GM12878 (cell line): Measurements from ENCODE around the gene TRERF1.

Experiments
- ATF7 ChIP-seq: fragments of 450-650 bp; IDR thresholded peaks from 2 replicates; pipeline ENCODE4 v1.6.1; 2016; ENCODE audit warnings: low read depth, mild to moderate bottlenecking
- BHLHE40 ChIP-seq, 2 experiments: fragments of 450-650 bp in 1 of 2; IDR thresholded peaks; 2 replicates each; pipeline ENCODE4 v1.6.1; 2011 to 2017; ENCODE audit warnings: low read depth in 2 of 2, borderline replicate concordance in 1 of 2, improper control_type of control experiment in 1 of 2, low read length in 1 of 2, mild to moderate bottlenecking in 1 of 2
- CBFB ChIP-seq: IDR thresholded peaks from 2 replicates; pipeline ENCODE4 v1.6.1; 2016; ENCODE audit warnings: antibody characterized with exemption, low read depth
- CREM ChIP-seq: IDR thresholded peaks from 2 replicates; pipeline ENCODE4 v1.6.1; 2014; ENCODE audit warnings: antibody characterized with exemption, low read depth
- EP300 ChIP-seq, 2 experiments: fragments of 150-350 bp in 1 of 2; IDR thresholded peaks; 2 replicates each; pipeline ENCODE4 v1.6.1; 2011 to 2012; ENCODE audit warnings: low read depth in 2 of 2, low read length in 2 of 2, borderline replicate concordance in 1 of 2, improper control_type of control experiment in 1 of 2, inconsistent platforms in 1 of 2; ENCODE audit not compliant: control insufficient read depth in 1 of 2
- EZH2 ChIP-seq: IDR thresholded peaks from 2 replicates; pipeline ENCODE4 v1.6.1; 2012; ENCODE audit warnings: low read depth, mild to moderate bottlenecking, control low read depth, inconsistent platforms, low read length, borderline replicate concordance; ENCODE audit not compliant: control insufficient read depth
- POLR2A ChIP-seq: IDR thresholded peaks from 2 replicates; pipeline ENCODE4 v1.6.1; 2011; ENCODE audit warnings: low read depth, mild to moderate bottlenecking, low read length
- RAD21 ChIP-seq: IDR thresholded peaks from 2 replicates; pipeline ENCODE4 v1.6.1; 2011; ENCODE audit warnings: mild to moderate bottlenecking, low read depth, low read length, moderate library complexity; ENCODE audit not compliant: insufficient read depth
- SIN3A ChIP-seq: IDR thresholded peaks from 2 replicates; pipeline ENCODE4 v1.6.1; 2012; ENCODE audit warnings: low read depth, low read length, improper control_type of control experiment
- SUPT20H ChIP-seq: IDR thresholded peaks from 2 replicates; pipeline ENCODE4 v1.6.1; 2011; ENCODE audit warnings: low read depth, mild to moderate bottlenecking, low read length, moderate library complexity, borderline replicate concordance; ENCODE audit not compliant: control insufficient read depth
- SUZ12 ChIP-seq: fragments of 200-600 bp; sonication (generic); IDR thresholded peaks from one replicate; pipeline ENCODE4 v1.6.1; 2018; ENCODE audit warnings: antibody characterized with exemption, mild to moderate bottlenecking; ENCODE audit not compliant: unreplicated experiment
- TBL1XR1 ChIP-seq: IDR thresholded peaks from 2 replicates; pipeline ENCODE4 v1.6.1; 2012; ENCODE audit warnings: low read depth, low read length, improper control_type of control experiment
- TCF12 ChIP-seq: IDR thresholded peaks from 2 replicates; pipeline ENCODE4 v1.6.1; 2011; ENCODE audit warnings: low read depth, mild to moderate bottlenecking, low read length
- TF ChIP-seq, protein P1 (sequence below): fragments of 450-650 bp; formaldehyde crosslinking; IDR thresholded peaks from 2 replicates; pipeline ENCODE4 v1.5.0; 2022; ENCODE audit warnings: mild to moderate bottlenecking, missing genetic modification characterization

DNA sequence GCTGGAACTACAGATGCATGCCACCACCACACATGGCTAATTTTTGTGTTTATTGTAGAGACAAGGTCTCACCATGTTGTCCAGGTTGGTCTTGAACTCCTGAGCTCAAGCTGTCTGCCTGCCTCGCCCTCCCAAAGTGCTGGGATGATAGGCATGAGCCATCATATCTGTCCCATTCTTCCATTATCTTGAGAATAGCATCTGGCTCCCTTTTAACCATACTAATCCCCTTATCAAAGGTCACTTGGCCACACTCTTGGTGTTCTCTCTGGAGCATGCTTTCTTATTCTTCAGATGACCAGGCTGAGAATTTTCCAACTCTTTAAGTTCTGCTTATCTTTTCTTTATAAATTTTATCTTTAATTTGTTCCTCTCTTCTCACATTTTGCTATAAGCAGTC, 15.9 kb upstream of the TRERF1 start:
- TF ChIP-seq, protein P1, sequence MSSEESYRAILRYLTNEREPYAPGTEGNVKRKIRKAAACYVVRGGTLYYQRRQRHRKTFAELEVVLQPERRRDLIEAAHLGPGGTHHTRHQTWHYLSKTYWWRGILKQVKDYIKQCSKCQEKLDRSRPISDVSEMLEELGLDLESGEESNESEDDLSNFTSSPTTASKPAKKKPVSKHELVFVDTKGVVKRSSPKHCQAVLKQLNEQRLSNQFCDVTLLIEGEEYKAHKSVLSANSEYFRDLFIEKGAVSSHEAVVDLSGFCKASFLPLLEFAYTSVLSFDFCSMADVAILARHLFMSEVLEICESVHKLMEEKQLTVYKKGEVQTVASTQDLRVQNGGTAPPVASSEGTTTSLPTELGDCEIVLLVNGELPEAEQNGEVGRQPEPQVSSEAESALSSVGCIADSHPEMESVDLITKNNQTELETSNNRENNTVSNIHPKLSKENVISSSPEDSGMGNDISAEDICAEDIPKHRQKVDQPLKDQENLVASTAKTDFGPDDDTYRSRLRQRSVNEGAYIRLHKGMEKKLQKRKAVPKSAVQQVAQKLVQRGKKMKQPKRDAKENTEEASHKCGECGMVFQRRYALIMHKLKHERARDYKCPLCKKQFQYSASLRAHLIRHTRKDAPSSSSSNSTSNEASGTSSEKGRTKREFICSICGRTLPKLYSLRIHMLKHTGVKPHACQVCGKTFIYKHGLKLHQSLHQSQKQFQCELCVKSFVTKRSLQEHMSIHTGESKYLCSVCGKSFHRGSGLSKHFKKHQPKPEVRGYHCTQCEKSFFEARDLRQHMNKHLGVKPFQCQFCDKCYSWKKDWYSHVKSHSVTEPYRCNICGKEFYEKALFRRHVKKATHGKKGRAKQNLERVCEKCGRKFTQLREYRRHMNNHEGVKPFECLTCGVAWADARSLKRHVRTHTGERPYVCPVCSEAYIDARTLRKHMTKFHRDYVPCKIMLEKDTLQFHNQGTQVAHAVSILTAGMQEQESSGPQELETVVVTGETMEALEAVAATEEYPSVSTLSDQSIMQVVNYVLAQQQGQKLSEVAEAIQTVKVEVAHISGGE (CRISPR knock-in tag), result no peak
- TF ChIP-seq EZH2, result no peak
- no peak for TF ChIP-seq POLR2A
- no peak for TF ChIP-seq RAD21
- TF ChIP-seq SUZ12, result no peak
- TF ChIP-seq TCF12, result no peak
- no peak for TF ChIP-seq BHLHE40 (IDR thresholded peaks at IDR 0.05; ENCODE audit: borderline replicate concordance in 1 of 2, low read depth in 2 of 2, low read length in 1 of 2)
- TF ChIP-seq TBL1XR1, result no peak
- TF ChIP-seq ATF7, result no peak
- no peak for TF ChIP-seq SUPT20H
- no peak for TF ChIP-seq EP300 (IDR thresholded peaks at IDR 0.05; ENCODE audit: borderline replicate concordance in 1 of 2, control insufficient read depth in 1 of 2, low read depth in 2 of 2, low read length in 2 of 2)
- TF ChIP-seq SIN3A, result no peak
- no peak for TF ChIP-seq CBFB
- TF ChIP-seq CREM, result no peak
